Nephron progenitor cell (in vitro differentiated cells): Measurements from ENCODE around the gene WWOX.

Source experiments
- DNase-seq: peaks from one replicate; pipeline ENCODE4 v3.0.0; 2021
- H3K27ac Mint-ChIP-seq: 2 replicates; pipeline ENCODE4 v1.8.0; 2021; ENCODE audit warnings: mild to moderate bottlenecking, moderate library complexity, mixed read lengths
- H3K27me3 Mint-ChIP-seq: 2 replicates; pipeline ENCODE4 v1.8.0; 2021; ENCODE audit warnings: mild to moderate bottlenecking, low read depth, mixed read lengths; ENCODE audit not compliant: poor library complexity
- H3K36me3 Mint-ChIP-seq: 2 replicates; pipeline ENCODE4 v1.8.0; 2021; ENCODE audit warnings: low read depth, mixed read lengths
- H3K4me1 Mint-ChIP-seq: 2 replicates; pipeline ENCODE4 v1.8.0; 2021; ENCODE audit warnings: mixed read lengths
- H3K4me3 Mint-ChIP-seq: 2 replicates; pipeline ENCODE4 v1.8.0; 2021; ENCODE audit warnings: mild to moderate bottlenecking, moderate library complexity, mixed read lengths
- H3K9me3 Mint-ChIP-seq: 2 replicates; pipeline ENCODE4 v1.8.0; 2021; ENCODE audit warnings: mild to moderate bottlenecking, moderate library complexity, mixed read lengths
- CTCF ChIP-seq: fragments of 200-600 bp; sonication (generic); IDR thresholded peaks from 2 replicates; pipeline ENCODE4 v1.5.0; 2021; ENCODE audit warnings: antibody characterized with exemption

The WWOX gene

GRCh38 chr16:78832100-78832499 is 732.6 kb downstream of the WWOX start:
- Mint-ChIP-seq H3K36me3 (no peaks in the 10 kb centered on the region), H3K9me3 (peaks cover 3% of the 10 kb centered on the region), H3K27me3 (peaks cover 6% of the 10 kb centered on the region), H3K4me3 (no peak overlapping the region), H3K4me1 (peaks cover 24% of the 10 kb centered on the region), H3K27ac (no peak overlapping the region)
- TF ChIP-seq CTCF, result no peak
- DNase-seq, result no peak

- no peak overlapping the region for H3K4me3 Mint-ChIP-seq
- H3K27ac Mint-ChIP-seq, result no peak overlapping the region
- peaks cover 7% of the 10 kb centered on the region for H3K27me3 Mint-ChIP-seq
- peaks cover 6% of the 10 kb centered on the region for H3K9me3 Mint-ChIP-seq
- peaks cover 4% of the 10 kb centered on the region for H3K36me3 Mint-ChIP-seq
- H3K4me1 Mint-ChIP-seq, result peaks cover 6% of the 10 kb centered on the region
- no peak for TF ChIP-seq CTCF
- DNase-seq, result no peak
These were observed 737.5 kb downstream of the WWOX start for GRCh38 chr16:78836802-78837491.

GRCh38 chr16:78837706-78838105 is 738.3 kb downstream of the WWOX start:
- DNase-seq, result no peak
- Mint-ChIP-seq H3K36me3 (peaks cover 5% of the 10 kb centered on the region), H3K9me3 (peaks cover 7% of the 10 kb centered on the region), H3K4me3 (no peak overlapping the region), H3K27me3 (peaks cover 3% of the 10 kb centered on the region), H3K27ac (no peak overlapping the region), H3K4me1 (peaks cover 10% of the 10 kb centered on the region)
- no peak for TF ChIP-seq CTCF

- peaks cover 4% of the 10 kb centered on the region for H3K27me3 Mint-ChIP-seq
- no peak for DNase-seq
- peaks cover 5% of the 10 kb centered on the region for H3K36me3 Mint-ChIP-seq
- H3K4me1 Mint-ChIP-seq, result peaks cover 13% of the 10 kb centered on the region
- no peak overlapping the region for H3K27ac Mint-ChIP-seq
- H3K4me3 Mint-ChIP-seq, result no peak overlapping the region
- peaks cover 7% of the 10 kb centered on the region for H3K9me3 Mint-ChIP-seq
- TF ChIP-seq CTCF, result no peak
These were observed 738.8 kb downstream of the WWOX start for GRCh38 chr16:78838276-78838675.

GRCh38 chr16:78842950-78843349 is 743.5 kb downstream of the WWOX start:
- peaks cover 7% of the 10 kb centered on the region for H3K9me3 Mint-ChIP-seq
- H3K27me3 Mint-ChIP-seq, result peaks cover 11% of the 10 kb centered on the region
- DNase-seq, result no peak
- TF ChIP-seq CTCF, result no peak
- peak overlapping the region; percentile 75 for H3K27ac Mint-ChIP-seq
- no peak overlapping the region for H3K4me3 Mint-ChIP-seq
- peaks cover 5% of the 10 kb centered on the region for H3K36me3 Mint-ChIP-seq
- peaks cover 35% of the 10 kb centered on the region for H3K4me1 Mint-ChIP-seq

- Mint-ChIP-seq H3K4me1 (peaks cover 35% of the 10 kb centered on the region), H3K4me3 (no peak overlapping the region), H3K9me3 (peaks cover 7% of the 10 kb centered on the region), H3K27ac (peak overlapping the region; percentile 81), H3K27me3 (peaks cover 11% of the 10 kb centered on the region), H3K36me3 (peaks cover 5% of the 10 kb centered on the region)
- DNase-seq, result no peak
- no peak for TF ChIP-seq CTCF
These were observed 744.5 kb downstream of the WWOX start for GRCh38 chr16:78843978-78844377.
